ENCODE data around the gene CELF3.
"Not testable (repeated sequence)": the region's sequence is repeated elsewhere in the genome, so short reads cannot be mapped to it uniquely, and the experiment has no call there.

CELF3 gene

GRCh38 chr1:151716771-151717631 is at the start of gene CELF3:
Gene CELF3, minus strand, starts transcription at chr1:151716803. Its CDS starts 783 bp downstream, at chr1:151716020.
- DNase-seq = no peak

- no peak for DNase-seq
Measured at GRCh38 chr1:151763990-151764389, 47.4 kb upstream of the CELF3 start.

- peak; percentile 15 for DNase-seq
Measured at GRCh38 chr1:151762941-151763921, 46.6 kb upstream of the CELF3 start, which contains the start of gene MRPL9. Gene MRPL9, minus strand, starts transcription at chr1:151763496. Its CDS starts 17 bp downstream, at chr1:151763479.

GRCh38 chr1:151760597-151761385 is 44.2 kb upstream of the CELF3 start:
- no peak for DNase-seq

- no peak for DNase-seq
Measured at GRCh38 chr1:151759241-151759640, 42.6 kb upstream of the CELF3 start.

- DNase-seq = no peak
Measured at GRCh38 chr1:151756291-151756690, 39.7 kb upstream of the CELF3 start.

- no peak for DNase-seq
Measured at GRCh38 chr1:151741516-151741915, 24.9 kb upstream of the CELF3 start.

- DNase-seq = no peak
Measured at GRCh38 chr1:151739590-151740355, 23.2 kb upstream of the CELF3 start.

GRCh38 chr1:151737479-151737878 is 20.9 kb upstream of the CELF3 start:
- no peak for DNase-seq

- no peak for DNase-seq
Measured at GRCh38 chr1:151737026-151737425, 20.4 kb upstream of the CELF3 start.

- not testable (repeated sequence) for DNase-seq
Measured at GRCh38 chr1:151733995-151734394, 17.4 kb upstream of the CELF3 start.

- no peak for DNase-seq
Measured at GRCh38 chr1:151733126-151733525, 16.5 kb upstream of the CELF3 start.

- DNase-seq = no peak
Measured at GRCh38 chr1:151729966-151730291, 13.3 kb upstream of the CELF3 start.

GRCh38 chr1:151729157-151729965 is 12.8 kb upstream of the CELF3 start:
- no peak for DNase-seq

GRCh38 chr1:151728151-151729054 is 11.8 kb upstream of the CELF3 start:
- DNase-seq = no peak

- DNase-seq = no peak
Measured at GRCh38 chr1:151723726-151724370, 7.2 kb upstream of the CELF3 start.

GRCh38 chr1:151721788-151722510 is 5.3 kb upstream of the CELF3 start:
- DNase-seq = no peak

- DNase-seq = no peak
Measured at GRCh38 chr1:151720974-151721787, 4.6 kb upstream of the CELF3 start, which contains the start of gene RIIAD1. Gene RIIAD1, plus strand, starts transcription at chr1:151721522. Its CDS starts 15 bp downstream, at chr1:151721537.
